IMR-90 (cell line): ENCODE results near the gene SUSD6.

Source experiments
- CTCF ChIP-seq: conservative IDR thresholded peaks from 2 replicates; pipeline ENCODE4 v1.5.1; 2012; ENCODE audit warnings: mild to moderate bottlenecking, low read depth, low read length, improper control_type of control experiment
- FOS ChIP-seq: fragments of 150-350 bp; IDR thresholded peaks from 2 replicates; pipeline ENCODE4 v1.6.1; 2016; ENCODE audit warnings: low read depth, low read length
- MAFK ChIP-seq: IDR thresholded peaks from 2 replicates; pipeline ENCODE4 v1.6.1; 2012; ENCODE audit warnings: low read depth, low read length, improper control_type of control experiment
- MXI1 ChIP-seq: IDR thresholded peaks from 2 replicates; pipeline ENCODE4 v1.6.1; 2012; ENCODE audit warnings: low read depth, mild to moderate bottlenecking, low read length, moderate library complexity, borderline replicate concordance
- RAD21 ChIP-seq: IDR thresholded peaks from 2 replicates; pipeline ENCODE4 v1.6.1; 2012; ENCODE audit warnings: low read length, improper control_type of control experiment

DNA sequence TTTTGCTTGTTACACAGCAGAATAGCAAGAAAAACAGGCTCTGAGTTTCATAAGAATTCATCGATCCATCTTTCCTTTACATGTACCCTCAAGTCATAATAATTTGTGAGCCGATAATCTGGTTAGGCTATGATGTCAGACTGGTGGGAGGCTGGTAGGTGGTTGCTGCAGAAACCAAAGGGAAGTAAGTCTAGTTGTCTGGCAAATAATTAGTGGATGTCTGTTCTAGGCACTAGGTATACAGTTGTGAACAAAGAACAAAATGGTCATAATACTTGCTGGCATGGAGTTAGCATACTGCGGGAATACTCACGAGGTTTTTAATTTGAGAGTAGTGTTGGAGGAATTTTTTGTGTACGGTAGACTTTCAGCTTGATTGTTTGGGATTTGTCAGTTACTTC lies 8.8 kb downstream of the SUSD6 start:
- TF ChIP-seq FOS, result no peak
- TF ChIP-seq CTCF, result no peak
- no peak for TF ChIP-seq MAFK
- no peak for TF ChIP-seq RAD21
- no peak for TF ChIP-seq MXI1
